ENCODE measurements around the gene CCDC149.

CCDC149 gene

DNA sequence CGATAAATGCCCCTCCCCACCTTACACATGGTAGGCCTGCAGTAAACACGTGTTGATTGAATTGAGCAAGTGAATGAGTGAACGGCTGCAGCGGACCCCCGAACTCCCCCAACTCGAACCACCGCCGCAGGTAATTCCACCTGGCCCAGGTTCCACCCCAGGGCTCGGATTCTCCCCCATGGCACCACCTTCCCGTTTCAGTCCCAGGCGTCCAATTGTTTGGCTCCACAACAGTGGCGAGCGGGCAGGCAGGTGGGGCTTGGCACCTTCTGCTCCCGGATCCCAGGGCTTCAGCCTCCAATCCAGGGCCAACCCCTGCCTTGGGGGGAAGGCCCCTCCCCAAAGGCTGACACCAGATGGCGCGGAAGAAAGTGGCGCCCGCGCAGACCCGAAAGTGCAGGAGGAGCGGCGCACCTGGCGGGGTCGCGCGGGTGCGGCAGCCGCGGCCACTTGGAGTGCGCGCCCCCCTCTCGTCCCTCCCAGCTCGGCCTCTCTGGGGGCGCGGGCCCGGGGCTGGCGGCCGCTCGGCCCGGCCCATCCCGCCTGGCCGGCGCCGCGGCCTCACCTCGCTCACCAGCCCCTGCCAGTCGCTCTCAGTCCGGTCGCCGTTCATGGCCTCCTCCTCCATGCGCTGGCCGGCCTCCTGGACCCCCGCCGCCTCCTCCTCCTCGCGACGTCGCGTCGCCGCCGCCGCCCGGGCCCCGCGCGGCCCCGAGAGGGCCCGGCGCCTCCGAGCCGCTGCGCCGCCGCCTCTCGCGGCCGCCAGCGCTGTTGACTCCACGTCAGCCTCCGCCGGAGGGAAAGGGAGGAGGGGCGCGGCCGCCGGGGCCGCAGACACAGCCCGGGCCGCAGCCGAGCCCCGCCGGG lies at the start of gene CCDC149:
CCDC149 (minus strand) TSS at position 791 of the 867 bp plus-strand sequence; CDS start at position 613, 178 bp downstream.
- no peak for DNase-seq (ENCODE audit: low read depth in 3 of 3)

DNA sequence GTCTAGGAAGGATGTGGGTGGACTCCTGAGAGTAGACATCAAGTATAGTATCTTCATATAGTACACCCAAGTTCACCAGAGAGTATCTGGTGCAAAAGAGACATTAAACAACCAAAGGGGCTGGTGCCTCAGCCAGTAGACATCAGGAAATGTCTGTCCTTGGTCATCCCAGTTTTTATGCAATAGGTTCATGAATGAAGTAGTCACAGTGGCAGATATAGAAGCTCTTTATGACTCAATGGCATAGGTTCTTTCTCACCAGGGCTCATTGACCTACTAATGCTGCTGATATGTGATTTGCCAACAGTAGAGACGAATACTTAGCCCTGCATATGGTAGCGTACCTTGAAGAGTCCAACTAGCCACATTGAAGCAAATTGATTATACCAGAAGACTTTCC lies 45.0 kb upstream of the CCDC149 start:
- no peak for DNase-seq (ENCODE audit: low read depth in 3 of 3)

DNA sequence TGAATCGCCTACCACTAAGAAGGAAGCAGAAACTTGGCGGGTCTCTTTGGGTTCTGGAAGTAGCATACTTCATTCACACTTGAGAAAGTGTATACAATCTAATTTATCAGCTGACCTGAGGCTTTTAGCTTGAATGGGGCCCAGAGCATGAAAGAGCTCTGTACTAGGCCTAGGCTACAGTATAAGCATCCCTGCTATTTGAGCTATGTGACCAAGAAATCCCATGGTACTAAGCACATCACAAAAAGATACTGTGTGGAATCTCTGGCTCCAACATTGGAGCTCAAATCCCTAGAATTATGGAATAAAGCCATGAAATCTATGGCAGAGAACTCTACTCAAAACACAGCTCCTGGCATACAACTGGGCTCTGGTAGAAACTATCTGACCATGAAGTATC lies 43.9 kb upstream of the CCDC149 start:
- DNase-seq (ENCODE audit: low read depth in 3 of 3): no peak

DNA sequence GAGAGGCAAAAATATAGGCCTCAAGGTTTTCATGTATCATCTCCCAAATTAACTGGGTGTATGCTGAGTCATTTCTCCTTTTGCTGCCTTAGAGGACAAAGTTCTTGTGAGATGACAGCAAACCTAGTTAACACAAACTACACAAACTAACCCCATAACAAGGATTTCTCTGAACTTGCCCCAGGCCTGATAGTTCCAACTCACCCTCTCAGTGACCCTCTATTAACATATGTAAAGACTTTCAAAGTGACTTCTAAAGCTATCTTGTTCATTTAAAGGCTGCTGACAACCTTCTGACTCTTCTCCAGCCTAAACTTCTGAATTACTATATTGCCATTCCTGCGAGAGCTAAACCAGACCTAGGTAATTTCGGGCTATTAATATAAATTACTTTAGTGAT lies 43.2 kb upstream of the CCDC149 start:
- DNase-seq (ENCODE audit: low read depth in 3 of 3): no peak

DNA sequence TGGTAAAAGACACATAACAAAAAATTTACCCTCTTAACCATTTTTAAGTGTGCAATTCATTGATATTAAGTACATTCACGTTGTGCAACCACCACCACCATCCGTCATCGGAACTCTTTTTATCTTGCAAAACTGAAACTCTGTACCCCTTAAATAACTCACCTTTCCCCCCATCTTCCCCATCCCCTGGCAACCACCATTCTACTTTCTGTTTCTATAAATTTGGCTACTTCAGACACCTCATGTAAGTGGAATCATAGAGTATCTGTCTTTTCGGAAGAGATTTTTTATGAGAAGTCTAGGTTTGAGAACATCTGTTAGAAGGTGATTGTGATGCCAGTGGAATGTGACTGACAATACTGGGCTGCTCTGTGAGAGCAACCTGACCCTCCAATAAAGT lies 39.8 kb upstream of the CCDC149 start:
- no peak for DNase-seq (ENCODE audit: low read depth in 3 of 3)

DNA sequence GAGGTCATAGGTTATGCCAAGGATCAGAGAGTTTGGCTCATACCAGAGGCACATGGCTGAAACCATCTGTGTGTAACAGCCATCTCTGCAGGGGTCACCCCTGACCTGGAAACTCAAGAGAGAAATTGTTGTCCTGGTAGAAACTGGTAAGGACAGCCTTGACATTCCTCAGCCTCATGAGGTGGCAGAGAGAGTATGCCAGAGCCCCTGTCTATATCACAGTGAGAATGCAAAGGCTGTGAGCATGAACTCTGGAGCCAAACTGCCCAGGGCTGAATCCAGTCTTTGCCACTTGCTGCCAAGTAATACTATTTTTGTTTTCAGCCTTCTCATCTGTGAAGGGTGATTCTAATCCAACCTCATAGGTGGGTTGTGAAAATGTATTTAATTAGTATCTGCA lies 37.1 kb upstream of the CCDC149 start:
- no peak for DNase-seq (ENCODE audit: low read depth in 3 of 3)

DNA sequence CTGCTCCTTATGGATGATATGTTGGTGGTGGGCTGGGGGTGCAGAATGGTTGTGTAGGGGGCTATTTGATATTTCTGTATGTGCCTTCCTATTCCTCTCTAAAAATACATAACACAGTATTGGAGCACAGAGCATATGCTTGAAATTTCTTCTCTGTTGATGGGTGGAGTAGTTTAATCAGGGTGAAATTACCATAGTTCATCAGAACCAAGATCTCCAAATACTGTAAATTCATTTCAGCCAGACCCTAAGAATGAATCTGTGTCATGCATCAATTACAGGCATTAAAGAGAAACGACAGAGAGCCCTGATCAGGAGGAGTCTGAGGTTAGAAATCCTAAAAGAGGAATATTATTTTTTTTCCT lies 25.1 kb upstream of the CCDC149 start:
- DNase-seq (ENCODE audit: low read depth in 3 of 3): no peak

DNA sequence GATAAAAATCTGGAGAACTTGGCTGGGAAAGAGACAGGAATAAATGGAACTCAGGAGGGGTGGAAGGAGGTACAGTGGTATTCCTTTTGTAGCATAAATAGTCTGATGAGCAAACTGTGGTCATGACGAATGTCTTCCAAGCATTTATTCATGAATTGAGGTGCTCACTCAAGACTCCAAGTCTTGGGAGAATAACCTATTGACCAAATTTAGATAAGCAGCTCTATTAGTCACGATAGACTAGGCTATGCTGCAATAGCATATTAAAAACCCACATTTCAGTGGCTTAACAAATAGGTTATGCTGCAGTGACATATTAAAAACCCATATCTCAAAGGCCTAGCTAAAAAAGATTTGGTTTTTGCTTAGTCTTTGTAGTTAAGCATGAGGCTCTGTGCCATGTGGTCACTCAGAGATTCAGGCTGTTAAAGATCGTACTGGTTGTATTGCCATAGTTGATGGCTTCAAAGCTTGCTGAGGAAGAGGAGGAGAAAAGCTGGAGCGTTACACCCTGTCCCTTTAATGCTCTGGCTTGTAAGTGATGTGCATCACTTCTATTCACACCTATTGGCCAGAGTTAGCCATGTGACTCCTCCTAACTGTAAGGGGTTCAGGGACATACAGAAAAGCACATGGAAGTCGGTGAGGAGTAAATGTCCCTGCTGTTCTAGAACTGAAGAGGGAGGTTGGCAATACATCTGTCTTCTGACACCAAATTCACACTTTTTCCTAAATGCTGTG lies 24.5 kb upstream of the CCDC149 start:
- DNase-seq (ENCODE audit: low read depth in 3 of 3): no peak

DNA sequence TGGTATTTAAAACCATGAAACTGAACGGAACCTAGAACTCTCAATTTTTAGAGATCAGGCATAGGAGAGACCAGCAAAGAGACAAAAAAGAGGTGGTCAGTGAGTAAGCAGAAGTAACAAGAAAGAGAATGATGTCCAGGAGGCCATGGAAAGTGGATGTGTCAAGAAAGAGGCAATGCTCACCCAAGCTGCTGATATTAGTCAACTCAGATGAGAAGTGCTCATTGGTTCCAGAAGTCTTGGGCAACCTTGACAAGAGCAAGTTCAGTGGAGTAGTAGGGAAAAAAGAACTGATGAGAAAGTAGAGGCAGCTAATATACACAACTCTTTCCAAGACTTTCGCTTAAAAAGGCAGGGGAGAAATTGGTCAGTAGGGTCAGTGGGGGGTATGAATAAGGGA lies 23.0 kb upstream of the CCDC149 start:
- no peak for DNase-seq (ENCODE audit: low read depth in 3 of 3)

DNA sequence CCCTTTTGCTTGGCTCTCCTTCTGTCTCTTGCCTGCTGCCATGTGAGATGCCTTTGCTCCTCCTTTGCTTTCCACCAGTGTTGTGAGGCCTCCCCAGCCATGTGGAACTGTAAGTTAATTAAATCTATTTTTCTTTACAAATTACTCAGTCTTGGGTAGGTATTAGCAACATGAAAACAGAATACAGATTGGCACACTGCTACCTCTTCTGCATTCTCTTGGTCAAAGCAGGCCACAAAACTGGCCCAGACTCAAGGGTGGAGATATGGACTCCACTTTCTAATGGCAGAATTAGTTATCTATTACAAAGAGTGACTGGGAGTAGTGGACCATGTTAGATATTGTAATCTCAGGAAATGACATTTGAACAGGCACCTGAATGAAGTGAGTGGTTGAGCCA lies 21.5 kb upstream of the CCDC149 start:
- DNase-seq (ENCODE audit: low read depth in 3 of 3): no peak

DNA sequence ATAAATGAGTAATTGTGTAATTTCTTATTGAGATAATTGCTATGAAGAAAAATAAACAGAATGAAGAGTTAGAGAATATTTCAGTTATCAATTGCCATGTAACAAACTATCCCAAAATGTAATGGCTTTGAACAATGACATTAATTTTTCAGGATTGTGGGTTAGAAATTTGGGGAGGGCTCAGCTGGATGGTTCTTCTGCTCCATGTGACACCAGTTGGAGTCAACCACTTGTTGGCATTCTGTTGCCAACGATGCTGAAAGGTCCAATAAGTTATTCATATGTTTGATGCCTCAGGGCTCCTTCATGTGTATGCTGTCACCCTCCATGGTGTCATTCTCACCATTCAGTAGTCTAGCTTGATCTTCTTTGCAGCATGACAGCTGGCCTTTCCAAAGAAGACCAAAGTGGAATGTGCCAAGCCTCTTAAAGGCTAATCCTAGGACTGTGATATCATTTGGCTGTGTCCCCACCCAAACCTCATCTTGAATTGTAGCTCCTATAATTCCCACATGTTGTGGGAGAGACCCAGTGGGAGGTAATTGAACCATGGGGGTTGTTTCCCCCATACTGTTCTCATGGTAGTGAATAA lies 20.9 kb upstream of the CCDC149 start:
- no peak for DNase-seq (ENCODE audit: low read depth in 3 of 3)

DNA sequence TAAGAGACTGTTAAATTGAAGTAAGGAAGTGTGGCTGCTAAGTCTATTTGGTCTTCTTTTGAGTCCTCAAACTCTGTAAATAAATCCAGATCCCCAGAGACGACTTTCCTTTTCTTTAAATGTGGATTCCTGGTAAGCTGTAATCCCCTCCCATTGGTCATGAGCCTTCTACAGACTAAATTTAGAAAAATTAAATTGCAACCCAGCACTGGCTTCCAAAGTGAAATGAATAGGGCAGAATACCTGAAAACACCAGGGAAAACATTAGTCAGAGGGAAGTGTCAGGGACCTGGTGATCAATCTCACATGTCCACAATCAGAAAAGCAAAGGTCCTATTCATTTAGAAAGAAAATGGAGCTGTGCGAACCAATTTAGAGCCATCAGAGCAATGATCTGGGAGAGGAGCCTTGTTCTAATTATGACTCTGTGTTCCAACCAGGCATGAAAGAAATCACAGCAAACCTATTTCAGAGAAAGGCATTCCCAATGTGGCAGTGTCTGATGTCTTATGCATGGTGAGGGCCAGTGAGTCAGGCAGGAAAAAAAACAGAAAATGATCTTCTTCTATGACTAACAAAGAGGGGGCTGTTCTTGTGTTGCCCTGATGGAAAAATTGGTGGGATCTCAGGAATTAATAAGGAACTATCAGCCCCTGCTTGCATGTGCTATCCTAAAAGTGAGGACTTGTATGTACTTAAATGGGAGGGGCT lies 19.8 kb upstream of the CCDC149 start:
- no peak for DNase-seq (ENCODE audit: low read depth in 3 of 3)

DNA sequence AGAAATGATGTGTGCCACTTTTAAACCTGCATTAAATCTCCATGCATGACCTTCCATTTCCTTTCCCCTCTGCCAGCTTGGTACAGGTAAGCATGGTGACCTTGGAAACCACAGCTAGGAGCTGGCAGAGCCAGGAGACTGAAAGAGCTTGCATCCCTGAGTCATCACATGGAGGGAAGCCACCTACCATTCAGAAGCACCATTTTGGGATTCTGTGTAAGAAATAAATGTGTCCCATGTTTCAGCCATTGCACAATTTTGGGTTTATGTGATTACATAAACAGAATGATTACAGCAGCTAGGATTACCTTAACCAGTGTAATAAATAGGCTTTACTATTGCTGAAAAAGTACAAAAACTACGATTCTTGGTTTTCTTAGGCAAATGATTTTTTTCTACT lies 17.3 kb upstream of the CCDC149 start:
- no peak for DNase-seq (ENCODE audit: low read depth in 3 of 3)

DNA sequence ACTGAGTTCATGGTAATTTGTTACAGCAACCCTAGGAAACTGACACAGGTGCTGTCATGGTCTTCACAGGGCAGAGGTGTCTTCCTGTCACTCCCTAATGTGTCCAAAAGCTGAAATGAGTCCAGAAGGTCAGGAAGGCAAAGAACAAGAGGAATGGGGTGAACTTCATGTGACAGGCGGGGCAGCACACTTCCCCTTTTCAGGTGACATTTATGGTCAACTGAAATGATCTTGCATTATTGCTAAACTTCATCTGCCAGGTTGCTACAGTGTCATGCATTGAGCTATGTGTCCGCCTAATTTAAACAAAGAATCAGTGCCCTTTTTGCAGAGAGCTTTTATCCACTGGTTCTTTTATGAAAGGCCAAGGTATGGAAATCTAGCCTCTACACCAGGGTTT lies 15.9 kb upstream of the CCDC149 start:
- DNase-seq (ENCODE audit: low read depth in 3 of 3): no peak

DNA sequence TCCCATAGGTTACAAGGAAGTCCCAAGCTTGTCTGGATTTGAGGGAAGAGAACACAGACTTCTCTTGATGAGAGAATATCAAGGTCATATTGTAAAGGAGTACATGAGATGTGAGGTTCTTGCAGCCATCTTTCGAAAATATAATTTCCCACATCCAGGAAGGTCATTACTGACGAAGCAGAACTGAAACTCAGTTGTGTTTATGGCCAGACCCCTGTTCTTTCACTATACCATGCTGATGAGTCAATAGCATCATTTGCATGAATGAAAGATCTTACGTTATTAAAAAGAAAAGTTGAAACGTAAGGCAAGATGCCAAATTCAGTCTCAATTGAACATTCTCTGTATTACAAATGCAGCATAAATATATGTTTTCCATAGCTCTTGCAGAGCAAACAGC lies 14.2 kb upstream of the CCDC149 start:
- DNase-seq (ENCODE audit: low read depth in 3 of 3): no peak

DNA sequence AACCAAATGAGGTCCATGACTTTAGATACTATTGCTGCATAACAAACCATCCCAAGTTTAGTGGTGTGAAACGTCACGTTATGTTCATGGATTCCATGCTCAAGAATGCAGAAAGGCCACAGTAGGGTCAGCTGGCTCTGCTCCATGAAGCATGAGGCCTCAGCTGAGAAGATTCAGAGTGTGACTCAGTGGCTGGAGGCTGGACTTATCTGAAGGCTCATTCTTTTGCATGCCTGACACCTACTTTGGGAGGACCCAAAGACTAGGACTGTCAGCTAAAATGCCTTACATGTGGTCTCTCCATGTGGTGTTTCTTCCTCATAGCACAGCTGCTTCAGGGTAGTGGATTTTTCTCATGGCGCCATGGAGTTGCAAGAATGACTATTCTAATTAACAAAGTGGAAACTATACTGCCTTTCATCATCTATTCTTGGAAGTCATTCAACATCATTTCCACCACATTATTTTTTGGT lies 11.5 kb upstream of the CCDC149 start:
- DNase-seq (ENCODE audit: low read depth in 3 of 3): no peak

DNA sequence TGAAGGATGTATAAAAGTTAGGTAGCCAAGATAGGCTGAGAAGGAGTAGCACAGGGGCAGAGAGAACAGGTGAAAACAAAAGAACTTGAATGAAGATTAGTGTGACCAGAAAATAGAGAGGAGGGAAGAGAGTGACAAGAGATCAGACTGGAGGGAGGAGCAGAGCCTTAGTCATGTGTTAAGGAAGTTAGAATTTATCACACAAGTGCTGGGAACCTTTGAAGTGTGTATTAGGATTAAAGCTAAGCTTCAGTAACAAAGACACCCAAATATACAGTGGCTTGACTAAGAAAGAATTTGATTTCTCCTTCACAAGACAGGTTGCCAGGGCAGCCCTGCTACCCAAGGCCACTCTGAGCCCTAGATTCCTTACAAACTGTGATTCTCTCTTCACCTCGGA lies 10.7 kb upstream of the CCDC149 start:
- no peak for DNase-seq (ENCODE audit: low read depth in 3 of 3)

DNA sequence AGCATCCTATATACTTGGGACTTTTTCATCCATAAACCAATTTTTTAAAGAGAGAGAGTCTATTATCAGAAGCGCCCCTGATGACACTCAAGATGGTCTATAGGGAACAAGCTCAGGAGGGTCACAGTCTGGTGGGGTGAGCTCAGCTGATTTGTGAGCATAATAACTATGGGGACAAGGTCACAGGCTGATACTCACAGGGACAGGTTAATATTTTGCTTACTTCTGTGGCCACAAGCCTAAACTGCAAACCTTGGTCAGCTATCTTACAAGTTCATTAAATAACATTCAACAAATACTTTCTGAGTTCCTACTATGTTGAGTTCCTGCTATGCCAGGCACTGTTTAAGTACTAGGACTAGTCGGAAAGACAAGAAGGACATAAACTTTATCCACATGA lies 10.2 kb upstream of the CCDC149 start:
- DNase-seq (ENCODE audit: low read depth in 3 of 3): no peak

DNA sequence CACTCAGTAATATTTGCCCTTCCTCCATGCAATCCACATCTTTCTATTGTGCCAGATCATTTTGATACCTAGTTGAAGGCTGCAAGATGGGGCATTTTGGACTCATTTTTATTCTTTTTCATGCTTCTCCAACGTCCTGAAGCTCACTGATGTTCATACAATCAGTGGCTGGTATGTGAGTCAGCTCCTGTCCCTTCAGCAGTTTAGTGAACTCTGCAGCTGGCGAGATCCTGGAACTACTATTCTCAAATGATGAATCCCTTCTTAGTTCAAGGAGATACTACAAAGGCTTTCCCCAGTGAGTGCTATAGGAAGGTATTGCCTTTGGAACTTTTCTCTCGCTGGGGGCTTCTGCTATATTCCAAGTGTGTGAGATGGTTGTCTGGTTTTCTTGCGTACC lies 9.6 kb upstream of the CCDC149 start:
- DNase-seq (ENCODE audit: low read depth in 3 of 3): no peak

DNA sequence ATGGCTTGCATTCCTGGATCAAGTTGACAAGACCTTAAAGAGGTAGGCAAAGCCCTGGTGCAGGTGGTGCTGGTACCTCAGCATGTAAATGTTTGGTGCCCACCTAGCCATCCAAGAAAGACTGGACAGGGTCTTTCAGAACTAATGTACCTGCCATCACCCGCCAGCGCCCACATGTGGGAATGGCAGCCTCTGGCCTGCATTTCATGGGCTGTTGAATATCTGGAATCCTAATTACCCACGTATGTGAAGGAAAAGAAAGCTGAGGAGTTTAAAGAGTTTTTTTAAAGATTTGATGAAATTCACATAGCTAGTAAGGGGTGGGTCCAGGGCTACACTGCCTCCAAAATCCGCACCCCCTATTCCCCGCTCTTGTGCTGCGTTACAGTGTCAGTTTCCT lies 8.6 kb upstream of the CCDC149 start:
- DNase-seq (ENCODE audit: low read depth in 3 of 3): no peak

DNA sequence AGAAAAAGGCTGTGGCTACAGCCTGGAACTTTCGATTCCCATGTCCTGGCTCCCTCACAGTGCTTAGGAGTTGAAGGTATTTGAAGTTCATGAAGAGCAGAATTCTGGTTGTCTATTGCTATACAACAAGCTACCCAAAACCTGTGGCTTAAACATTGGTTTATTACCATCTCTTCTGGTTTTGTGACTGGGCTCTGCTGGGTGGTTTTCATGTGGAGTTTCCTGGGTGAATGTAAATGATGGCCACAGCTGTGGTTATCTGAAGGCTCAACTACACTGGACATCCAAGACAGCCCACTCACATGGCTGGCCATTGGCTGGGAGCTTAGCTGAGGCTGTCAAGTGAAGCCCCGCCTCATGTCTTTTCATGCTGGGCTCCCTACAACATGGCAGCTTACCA lies 7.2 kb upstream of the CCDC149 start:
- no peak for DNase-seq (ENCODE audit: low read depth in 3 of 3)
